Ammon's horn (tissue), 1 donor: ENCODE results near the gene SFRP2.

ENCODE experiments used
- DNase-seq: peaks from one replicate; pipeline ENCODE4 v3.0.0-alpha.2; 2016; ENCODE audit warnings: low spot score

SFRP2 gene, protein sequence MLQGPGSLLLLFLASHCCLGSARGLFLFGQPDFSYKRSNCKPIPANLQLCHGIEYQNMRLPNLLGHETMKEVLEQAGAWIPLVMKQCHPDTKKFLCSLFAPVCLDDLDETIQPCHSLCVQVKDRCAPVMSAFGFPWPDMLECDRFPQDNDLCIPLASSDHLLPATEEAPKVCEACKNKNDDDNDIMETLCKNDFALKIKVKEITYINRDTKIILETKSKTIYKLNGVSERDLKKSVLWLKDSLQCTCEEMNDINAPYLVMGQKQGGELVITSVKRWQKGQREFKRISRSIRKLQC

GRCh38 chr4:153788413-153789276 is at the start of gene SFRP2:
SFRP2 (minus strand) TSS chr4:153789083; CDS start chr4:153788835, 248 bp downstream.
- no peak for DNase-seq

DNA sequence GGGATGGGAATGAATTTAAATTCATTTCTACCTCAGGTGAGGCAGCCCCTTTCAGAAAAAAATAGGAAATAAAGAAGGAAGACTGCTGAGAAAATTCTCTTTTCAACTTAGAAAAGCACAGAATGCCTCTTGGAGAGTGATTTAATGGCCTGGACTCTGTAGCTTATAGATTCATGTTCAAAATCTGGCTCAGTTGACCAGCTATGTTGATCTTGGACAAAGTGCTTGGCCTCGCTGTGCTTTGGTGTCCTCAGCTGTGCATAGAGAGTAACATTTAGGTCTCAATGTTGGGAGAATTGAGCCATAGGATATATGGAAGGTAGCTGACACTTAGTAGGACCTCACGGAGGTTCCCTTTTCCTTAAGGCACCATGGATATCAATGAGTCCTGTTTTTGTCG is 49.7 kb upstream of the SFRP2 start:
- DNase-seq, result no peak

GRCh38 chr4:153834901-153835300 is 46.0 kb upstream of the SFRP2 start:
- DNase-seq, result no peak

DNA sequence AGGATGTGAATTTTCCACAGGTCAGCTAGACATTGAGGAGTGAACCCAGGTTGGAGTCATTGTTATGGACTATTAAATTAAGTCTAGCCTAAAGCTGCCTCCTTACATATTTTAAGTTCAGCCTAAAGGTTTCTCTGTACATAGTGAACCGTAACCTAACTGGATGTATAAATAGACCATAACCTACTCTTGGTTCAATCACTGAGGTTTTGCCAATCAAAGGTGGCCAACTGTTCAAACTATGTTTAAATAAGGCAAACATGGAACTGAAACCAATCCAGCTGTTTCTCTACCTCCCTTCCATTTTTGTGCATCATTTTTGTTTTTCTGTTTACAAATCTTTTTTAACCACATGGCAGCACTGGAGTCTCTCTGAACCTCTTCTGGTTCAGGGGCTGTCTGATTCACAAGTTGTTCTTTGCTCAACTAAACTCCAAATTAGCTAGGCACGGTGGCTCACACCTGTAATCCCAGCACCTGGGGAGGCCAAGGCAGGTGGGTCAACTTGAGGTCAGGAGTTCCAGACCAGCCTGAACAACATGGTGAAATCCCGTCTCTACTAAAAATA is 43.9 kb upstream of the SFRP2 start:
- no peak for DNase-seq

GRCh38 chr4:153832054-153832453 is 43.2 kb upstream of the SFRP2 start:
- no peak for DNase-seq

DNA sequence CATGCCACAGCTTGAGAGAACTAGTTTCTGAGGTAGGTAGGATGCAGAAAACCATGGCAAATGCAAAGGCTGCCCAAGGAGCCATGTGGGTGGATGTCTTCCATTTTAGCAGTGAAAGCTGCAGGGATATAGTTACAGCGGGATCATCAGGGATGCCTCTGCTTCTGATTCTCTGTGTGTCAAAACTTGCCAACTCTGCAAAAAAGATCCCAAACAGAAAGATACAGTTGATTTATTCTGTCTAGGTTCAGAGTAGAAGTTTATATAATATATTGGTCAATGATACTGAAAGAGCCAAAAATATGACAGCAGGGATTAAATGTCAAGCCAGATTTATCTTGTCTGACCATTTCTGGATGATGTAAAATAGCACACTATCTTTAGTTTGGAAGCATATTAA is 42.4 kb upstream of the SFRP2 start:
- DNase-seq, result no peak

- DNase-seq, result no peak
Measured at GRCh38 chr4:153825691-153826090, 36.8 kb upstream of the SFRP2 start.

DNA sequence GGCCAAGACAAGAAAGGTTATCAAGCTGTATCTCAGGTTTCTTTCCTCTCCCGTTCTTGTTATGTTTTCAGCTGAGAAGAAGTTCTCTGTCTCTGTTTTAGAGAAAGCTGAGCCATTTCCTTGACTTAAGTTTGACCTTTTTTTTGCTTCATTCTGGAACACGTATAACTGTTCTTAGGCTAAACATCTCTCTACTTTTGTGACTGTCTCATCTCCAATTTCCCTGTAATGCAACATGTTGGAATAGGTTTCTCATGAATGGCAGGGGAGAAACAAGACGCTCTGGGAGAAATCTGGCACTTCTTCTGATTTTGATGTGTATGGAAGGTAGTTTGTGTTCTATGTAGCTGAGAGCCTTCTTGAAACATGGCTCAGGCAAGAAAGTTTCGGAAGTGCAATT is 36.2 kb upstream of the SFRP2 start:
- DNase-seq, result no peak

GRCh38 chr4:153824501-153824900 is 35.6 kb upstream of the SFRP2 start:
- no peak for DNase-seq

DNA sequence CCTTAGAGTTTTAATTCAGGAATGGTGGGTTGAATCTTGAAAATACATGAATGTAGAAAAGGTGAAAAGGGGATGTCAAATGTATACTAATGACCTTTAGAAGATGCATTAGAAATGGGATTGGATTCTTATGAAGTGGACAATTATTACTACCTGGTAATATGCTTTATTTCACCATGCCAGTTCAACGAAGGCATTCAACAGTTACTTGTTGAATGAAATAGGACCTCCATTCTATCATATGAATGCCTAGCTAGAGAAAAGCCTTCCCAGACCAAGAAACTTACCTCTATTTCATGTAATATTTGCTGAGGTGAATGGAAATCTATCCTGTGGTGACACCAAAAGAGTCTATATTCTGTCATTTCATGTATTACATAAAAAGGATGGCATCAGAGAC is 34.6 kb upstream of the SFRP2 start:
- no peak for DNase-seq

DNA sequence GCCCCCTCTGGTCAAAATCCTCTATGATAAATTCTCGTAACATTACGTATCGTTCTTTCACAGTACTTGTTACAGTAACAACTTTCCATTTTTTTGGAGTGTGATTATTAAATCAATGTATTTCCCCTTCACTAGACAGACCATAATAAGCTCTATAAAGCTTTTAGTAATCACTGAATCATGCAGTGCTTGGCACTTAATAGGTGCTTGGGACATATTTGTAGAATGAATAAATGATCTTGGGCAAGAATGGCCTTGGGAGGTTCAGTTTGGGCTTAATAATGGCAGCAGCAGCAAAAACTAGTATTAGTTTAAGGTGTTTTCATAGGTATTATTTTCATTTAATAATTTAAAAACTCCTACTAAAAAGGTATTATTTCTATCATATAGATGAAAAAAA is 33.4 kb upstream of the SFRP2 start:
- DNase-seq, result no peak

GRCh38 chr4:153817466-153817865 is 28.6 kb upstream of the SFRP2 start:
- no peak for DNase-seq

DNA sequence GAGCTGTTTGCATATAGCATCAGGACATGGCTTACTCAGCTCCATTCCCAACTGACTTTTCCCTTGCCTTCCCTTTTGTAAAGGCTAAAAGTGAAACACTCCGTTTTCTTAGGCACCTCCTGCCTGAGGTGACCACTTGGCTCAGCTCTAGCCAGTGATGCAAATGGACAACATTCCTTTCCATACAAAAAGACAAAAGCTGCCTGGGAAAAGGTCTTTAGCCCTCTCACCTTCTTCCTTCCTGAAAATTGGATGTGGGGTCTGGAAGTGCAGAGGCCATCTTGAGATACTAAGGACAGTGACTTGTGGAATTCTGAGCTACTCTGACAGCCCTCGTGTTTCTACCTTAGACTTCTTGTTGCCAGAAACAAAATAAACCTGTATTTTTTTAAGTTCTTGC is 27.7 kb upstream of the SFRP2 start:
- no peak for DNase-seq

GRCh38 chr4:153814789-153815188 is 25.9 kb upstream of the SFRP2 start:
- DNase-seq, result no peak

DNA sequence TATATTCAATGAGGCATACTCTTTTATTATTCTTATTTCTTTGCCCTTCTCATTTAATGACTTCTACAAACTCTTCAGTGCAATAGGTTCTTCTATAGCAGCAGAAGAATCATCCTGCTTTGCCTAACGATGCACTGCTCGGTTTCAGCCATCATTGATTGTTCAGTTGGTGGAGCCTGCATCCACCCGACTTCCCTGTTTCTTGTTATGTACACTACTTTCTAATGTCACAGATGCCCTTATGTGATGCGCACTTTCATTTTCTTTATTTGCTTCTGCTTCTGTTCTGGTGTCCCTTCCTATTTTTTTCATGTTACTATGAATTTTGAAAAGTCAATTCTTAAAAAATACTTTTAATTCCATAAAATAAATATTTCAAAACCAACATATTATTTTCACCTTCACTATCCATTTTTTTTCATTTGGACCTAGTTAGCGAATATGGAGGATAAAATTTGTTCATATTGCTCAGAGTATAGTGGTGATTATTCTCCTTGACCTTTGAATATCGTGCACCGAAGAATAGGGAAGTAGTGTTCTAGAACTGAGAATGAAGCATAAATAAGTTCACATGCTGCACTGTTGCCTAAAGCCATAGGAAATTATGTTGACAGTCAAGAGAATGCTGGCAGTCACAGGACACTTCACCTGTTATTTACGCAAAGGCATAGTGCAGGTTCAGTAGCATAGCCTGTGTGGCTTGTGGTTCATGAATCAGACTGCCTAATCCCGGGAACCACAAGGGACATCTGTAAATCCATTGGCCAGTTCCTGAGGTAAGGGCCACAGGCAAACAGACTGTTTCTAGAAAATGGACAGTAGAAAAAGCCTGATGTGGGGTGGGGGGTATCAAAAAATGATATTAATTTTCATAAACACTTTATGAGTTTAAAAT is 21.3 kb upstream of the SFRP2 start:
- no peak for DNase-seq

DNA sequence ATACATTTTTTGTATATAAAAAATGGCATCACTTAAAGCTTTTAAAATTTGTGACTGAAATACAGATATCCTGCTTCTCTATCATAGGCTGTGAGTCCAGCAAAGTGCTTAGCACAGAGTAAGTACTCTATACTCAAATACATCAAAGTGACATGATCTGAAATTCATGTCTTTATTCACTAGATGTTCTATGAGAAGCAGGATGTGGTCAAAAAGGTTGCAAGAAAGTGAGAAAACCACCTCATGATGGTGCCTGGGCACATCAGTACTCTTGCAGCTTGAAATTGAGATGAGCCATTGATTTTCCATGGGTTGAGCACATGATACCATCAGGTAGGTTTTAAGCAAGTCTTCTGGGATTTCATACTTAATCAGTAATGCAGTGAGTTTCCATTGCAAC is 20.4 kb upstream of the SFRP2 start:
- DNase-seq, result no peak

GRCh38 chr4:153808175-153808574 is 19.3 kb upstream of the SFRP2 start:
- no peak for DNase-seq

- no peak for DNase-seq
Measured at GRCh38 chr4:153806073-153806472, 17.2 kb upstream of the SFRP2 start.

DNA sequence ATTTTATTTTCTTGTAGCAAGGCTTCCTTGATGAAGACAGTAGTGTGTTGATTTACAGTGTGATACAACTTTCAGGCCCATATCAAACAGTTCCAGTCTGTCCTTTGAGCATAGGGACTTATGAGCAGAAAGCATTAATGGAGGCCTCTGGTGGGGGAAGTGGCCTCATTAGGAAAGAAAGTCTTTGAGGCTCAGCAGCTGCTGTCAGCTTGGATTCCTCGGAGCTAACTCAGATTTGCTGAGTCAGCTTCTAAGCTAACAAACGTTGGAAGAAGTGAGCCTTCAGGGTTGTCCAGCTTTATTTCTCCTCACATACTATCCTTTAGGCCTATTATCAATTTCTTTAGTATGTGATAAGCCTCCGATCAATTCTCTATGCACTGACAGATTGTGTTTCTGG is 15.8 kb upstream of the SFRP2 start:
- no peak for DNase-seq

- no peak for DNase-seq
Measured at GRCh38 chr4:153799694-153800074, 10.8 kb upstream of the SFRP2 start.

DNA sequence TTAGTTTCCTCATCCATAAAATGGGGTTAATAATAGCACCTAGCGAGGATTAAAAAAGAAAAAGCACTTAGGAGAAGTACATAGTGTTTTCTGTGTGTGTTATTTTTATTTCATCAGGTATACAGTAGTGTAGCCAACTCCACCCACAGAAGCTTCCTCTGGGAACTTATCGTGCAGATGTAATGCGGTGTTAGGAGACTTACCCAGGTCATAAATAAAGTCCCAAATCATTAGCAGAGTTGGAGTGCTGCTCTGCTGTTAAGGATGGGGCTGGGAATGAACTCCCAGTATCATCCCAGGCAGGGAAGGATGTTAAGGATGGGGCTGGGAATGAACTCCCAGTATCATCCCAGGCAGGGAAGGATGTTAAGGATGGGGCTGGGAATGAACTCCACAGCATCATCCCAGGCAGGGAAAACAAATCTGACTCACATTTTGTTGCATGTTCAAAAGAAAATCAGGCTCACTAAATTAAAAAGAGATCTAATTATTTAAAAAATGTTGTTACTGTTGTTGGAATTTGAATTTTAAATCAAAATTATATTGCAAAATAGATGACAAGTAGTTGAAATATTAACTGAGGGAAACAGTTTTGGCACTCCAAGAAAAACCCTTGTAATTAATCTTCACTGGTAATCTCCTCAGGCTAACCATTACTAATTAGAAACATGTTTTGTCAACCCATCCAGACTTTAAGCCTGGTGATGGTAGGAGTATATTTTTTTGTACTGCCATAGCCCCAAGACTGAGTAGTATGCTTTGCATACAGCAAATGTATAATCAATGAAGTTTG is 10.2 kb upstream of the SFRP2 start:
- no peak for DNase-seq
